ENCODE measurements around the gene THRB.
"Not testable (repeated sequence)": the region's sequence is repeated elsewhere in the genome, so short reads cannot be mapped to it uniquely, and the experiment has no call there.

THRB gene

DNA sequence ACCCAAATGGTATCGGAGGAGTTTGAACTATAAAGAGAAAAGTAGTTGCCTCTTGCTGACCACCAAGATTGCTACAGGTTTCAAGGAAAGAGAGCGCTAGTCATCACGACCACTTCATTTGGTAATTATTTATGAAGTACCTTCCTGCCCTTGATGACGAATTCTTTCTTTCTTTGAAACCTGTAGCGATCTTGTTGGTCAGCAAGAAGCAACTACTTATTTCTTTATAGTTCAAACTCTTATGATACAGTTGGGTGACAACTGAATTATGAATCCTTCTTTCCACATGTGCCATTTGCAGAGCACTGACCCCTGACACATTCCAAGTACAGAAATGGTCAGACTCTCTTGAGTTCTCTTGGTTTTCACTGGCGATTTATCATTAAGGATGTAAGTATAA lies 46.8 kb downstream of the THRB start:
- no peak for DNase-seq (ENCODE audit: low read depth in 2 of 2)

DNA sequence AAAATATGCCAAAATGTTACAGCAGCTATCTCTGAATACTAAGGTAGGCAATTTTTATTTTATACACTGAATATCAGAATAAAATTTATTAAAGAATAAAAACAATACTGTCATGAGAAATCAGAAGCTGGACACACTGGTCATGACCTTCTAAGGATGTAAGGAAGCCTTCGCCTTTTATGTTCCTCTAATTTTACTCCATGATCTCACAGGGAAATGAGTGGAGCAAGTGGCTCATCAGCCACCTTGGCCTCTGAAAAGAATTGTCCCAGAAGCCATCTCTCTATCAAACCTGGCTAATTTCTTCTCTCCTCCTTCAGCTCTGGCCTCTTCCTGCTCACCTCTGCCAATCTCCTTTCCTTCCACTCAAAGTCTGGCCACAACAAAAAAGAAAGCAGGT lies 48.6 kb downstream of the THRB start:
- no peak for DNase-seq (ENCODE audit: low read depth in 2 of 2)

DNA sequence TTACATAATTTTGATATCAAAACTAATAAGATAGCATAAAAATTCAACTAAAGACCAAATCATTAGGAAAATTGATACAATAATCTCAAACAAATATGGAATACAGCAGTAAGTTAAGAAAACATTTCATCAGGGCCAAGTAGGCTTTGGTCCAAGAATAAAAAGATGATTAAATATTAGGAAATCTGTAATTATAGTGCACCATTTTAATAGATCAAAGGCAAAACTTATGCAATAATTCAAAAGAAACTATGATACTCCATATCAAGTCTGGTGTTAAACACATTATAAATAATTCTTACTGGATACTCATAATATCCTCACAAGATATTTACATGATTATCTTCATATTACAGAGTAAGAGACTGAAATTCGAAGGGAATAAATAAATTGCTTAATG lies 51.2 kb downstream of the THRB start:
- DNase-seq (ENCODE audit: low read depth in 2 of 2) = no peak

DNA sequence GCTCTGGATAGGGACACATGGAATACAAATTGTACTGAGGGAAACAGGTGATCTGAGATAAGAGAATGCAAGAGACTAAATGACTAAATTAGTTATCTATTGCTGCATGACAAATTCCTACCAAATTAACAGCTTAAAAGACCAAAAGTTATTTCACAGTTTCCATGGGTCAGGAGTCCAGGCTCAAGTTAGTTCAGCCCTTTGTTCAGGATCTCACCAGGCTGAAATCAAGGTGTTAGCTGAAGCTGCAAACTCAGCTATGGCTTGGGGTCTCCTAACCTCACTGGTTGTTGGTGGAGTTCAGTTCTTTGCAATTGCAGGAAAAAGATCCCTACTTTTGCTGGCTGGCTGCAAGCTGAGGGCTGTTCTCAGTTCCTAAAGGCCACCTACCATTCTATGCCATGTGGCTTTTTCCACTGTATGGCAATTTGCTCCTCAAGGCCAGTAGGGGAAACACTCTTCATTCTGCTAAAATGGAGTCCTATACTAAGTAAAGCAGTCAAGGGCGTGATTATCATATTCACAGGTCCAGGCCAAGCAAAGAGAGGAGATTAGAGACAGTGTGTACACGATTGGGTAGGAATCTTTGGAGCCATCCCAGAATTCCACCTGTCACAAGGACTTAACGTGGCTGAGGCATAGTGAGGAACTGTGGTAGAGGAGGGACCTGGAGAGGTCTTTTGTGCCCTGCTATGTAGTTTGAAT lies 53.7 kb downstream of the THRB start:
- no peak for DNase-seq (ENCODE audit: low read depth in 2 of 2)

DNA sequence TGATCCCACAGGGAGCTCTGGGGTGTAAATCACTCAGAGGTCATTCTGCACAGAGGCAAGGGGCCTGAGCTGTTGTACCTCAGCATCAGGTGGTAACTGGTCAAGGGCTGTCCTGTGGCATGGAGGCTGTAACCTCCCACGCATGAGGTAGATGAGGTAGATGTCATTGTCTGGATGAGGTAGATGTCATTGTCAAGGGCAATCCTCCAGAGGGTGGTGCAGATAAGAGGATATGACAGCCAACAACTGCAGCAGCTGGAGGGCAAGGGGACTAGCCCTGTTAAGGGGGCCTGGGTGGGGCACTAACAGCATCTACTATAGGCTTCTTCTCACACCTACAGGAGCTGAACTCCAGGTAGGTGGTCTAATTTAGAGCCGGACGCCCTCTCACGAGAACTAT lies 55.6 kb downstream of the THRB start:
- DNase-seq (ENCODE audit: low read depth in 2 of 2) = no peak

DNA sequence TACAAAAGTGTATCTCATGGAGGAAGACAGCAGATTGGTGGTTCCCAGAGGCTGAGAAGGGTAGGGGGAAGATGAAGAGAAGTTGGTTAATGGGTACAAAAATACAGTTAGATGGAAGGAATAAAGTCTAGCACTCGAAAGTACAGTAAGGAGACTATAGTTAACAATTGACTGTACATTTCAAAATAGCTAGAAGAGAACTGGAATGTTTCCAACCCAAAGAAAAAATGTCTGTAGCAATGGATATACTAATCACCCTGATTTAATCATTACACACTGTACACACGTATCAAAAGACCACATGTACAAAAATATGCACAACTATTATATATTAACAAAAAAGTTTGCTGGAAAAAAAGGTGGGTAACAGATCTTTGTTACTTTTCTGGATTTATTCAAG lies 57.3 kb downstream of the THRB start:
- DNase-seq (ENCODE audit: low read depth in 2 of 2) = no peak

- no peak for DNase-seq (ENCODE audit: low read depth in 2 of 2)
These were observed 59.1 kb downstream of the THRB start for GRCh38 chr3:24435584-24435983.

DNA sequence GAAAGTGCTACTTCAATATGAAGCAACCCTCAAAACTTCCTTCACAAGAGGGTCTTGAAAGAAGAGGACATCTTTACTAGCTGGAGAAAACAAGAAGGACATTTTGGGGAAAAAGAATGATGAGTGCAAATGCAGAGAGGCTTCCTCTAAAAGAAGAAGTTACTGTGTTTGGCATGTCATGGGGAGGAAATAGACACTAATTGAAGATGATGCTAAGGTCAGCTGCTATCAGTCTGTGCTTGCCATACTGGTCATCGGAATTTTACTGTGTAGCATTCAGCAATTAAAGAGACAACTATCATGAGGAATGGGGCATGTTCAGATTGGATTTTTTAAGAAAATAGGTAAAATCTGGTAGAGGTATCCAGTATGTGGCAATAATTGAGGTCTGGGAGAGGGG lies 60.0 kb downstream of the THRB start:
- DNase-seq (ENCODE audit: low read depth in 2 of 2) = no peak

- no peak for DNase-seq (ENCODE audit: low read depth in 2 of 2)
These were observed 60.6 kb downstream of the THRB start for GRCh38 chr3:24433838-24434591.

- DNase-seq (ENCODE audit: low read depth in 2 of 2) = no peak
These were observed 61.7 kb downstream of the THRB start for GRCh38 chr3:24432989-24433388.

DNA sequence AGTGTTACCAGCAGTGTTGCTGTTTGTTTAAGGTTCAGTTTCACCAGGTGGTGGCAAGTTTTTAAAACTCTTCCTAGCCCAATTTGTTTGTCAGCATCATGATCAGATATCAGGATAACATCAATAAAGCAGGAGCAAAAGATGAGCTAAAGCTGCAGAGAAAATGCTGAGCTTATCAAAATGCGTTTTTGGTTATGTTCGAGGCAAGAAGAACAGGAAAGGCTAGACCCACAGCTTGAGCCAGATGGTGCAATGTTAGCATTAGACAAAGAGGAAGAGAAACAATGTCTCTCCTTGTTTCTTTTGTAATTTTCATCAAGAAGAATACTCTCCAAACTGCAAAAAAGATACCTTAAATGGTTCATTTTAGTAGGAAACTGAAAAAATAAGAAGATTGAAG lies 66.2 kb downstream of the THRB start:
- DNase-seq (ENCODE audit: low read depth in 2 of 2) = no peak

GRCh38 chr3:24426896-24427295 lies 67.8 kb downstream of the THRB start:
- no peak for DNase-seq (ENCODE audit: low read depth in 2 of 2)

- DNase-seq (ENCODE audit: low read depth in 2 of 2) = not testable (repeated sequence)
These were observed 73.8 kb downstream of the THRB start for GRCh38 chr3:24420829-24421228.

DNA sequence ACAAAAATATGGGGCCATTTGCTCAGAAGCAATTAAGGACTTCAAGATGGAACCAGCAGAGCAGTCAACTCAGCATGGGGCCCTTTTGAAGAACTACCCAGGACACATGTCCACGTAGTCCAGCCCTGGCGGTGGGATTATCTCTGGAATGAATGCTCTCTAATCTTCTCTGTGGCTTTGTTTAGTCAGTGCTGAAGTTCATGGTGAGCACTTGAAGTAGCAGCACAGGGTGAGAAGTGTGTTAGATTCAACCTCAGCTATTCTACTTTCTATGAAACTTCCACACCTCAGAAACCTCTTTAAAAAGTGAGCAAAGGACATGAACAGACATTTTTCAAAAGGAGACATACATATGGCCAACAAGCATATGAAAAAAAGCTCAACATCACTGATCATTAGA lies 74.4 kb downstream of the THRB start:
- no peak for DNase-seq (ENCODE audit: low read depth in 2 of 2)

DNA sequence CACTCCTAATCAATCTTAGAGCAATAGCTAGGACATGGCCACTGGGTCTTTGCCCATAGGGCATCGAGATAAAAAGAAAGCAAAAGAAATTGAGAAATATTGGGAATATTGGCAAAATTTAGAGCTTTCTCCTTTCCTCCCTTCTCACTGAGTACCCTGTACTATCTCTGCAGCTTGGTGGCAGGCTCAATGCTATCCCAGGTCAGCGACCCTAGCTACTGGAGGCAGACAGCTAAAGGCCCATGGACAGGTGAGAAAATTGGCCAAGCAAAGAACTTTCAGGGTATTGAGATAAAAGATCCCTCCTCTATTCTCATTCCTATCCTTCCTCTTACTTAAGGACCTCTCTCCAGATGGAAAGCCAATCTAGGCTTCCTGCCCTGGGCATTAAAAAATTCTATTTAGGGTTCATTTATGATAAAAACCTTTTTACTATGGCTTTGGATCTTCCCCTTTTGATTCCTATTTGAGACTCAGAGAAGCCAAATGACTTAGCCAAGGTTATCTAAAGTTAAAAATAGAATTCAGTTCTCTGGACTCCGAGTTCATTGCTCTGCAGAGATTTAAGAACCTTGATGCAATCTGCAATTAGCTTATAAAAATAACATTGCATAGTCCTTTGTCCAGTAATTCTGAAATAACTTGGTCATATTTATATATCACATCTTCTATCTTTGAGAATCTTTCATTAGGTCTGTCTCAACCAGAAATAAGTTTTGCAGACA lies 75.4 kb downstream of the THRB start:
- DNase-seq (ENCODE audit: low read depth in 2 of 2) = no peak

GRCh38 chr3:24417730-24418129 lies 76.9 kb downstream of the THRB start:
- DNase-seq (ENCODE audit: low read depth in 2 of 2) = no peak

- no peak for DNase-seq (ENCODE audit: low read depth in 2 of 2)
These were observed 78.4 kb downstream of the THRB start for GRCh38 chr3:24416224-24416623.

GRCh38 chr3:24415824-24416223 lies 78.8 kb downstream of the THRB start:
- DNase-seq (ENCODE audit: low read depth in 2 of 2) = no peak

- DNase-seq (ENCODE audit: low read depth in 2 of 2) = not testable (repeated sequence)
These were observed 81.0 kb downstream of the THRB start for GRCh38 chr3:24413662-24414061.

- DNase-seq (ENCODE audit: low read depth in 2 of 2) = no peak
These were observed 83.8 kb downstream of the THRB start for GRCh38 chr3:24410860-24411259.

GRCh38 chr3:24407980-24408680 lies 86.5 kb downstream of the THRB start:
- no peak for DNase-seq (ENCODE audit: low read depth in 2 of 2)

DNA sequence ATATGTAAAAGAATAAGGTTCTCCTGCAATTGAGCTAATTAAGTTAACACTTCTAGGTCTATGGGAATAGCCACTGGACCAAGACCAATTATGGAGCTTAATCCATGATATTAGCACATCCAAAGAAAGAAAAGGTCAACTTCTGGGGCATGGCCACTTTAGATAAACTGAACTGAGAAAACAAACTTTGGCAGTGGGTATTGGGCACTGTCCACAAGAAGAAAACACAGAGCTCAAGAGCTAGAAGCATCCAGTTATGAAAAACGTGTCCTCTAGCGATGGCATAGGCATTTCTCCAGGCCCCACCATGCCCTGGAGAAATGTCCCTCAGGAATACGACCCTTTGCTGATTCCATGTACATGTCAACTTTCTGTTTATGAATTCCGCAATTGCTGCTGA lies 87.8 kb downstream of the THRB start:
- no peak for DNase-seq (ENCODE audit: low read depth in 2 of 2)

All from stimulated activated CD8-positive, alpha-beta memory T cell treated with anti-CD3 and anti-CD28 coated beads, Interleukin-2, amount 100 ng/mL, for 1 hour (primary cell).